Measurements from ENCODE around the gene RNF130.

The RNF130 gene, protein sequence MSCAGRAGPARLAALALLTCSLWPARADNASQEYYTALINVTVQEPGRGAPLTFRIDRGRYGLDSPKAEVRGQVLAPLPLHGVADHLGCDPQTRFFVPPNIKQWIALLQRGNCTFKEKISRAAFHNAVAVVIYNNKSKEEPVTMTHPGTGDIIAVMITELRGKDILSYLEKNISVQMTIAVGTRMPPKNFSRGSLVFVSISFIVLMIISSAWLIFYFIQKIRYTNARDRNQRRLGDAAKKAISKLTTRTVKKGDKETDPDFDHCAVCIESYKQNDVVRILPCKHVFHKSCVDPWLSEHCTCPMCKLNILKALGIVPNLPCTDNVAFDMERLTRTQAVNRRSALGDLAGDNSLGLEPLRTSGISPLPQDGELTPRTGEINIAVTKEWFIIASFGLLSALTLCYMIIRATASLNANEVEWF

DNA sequence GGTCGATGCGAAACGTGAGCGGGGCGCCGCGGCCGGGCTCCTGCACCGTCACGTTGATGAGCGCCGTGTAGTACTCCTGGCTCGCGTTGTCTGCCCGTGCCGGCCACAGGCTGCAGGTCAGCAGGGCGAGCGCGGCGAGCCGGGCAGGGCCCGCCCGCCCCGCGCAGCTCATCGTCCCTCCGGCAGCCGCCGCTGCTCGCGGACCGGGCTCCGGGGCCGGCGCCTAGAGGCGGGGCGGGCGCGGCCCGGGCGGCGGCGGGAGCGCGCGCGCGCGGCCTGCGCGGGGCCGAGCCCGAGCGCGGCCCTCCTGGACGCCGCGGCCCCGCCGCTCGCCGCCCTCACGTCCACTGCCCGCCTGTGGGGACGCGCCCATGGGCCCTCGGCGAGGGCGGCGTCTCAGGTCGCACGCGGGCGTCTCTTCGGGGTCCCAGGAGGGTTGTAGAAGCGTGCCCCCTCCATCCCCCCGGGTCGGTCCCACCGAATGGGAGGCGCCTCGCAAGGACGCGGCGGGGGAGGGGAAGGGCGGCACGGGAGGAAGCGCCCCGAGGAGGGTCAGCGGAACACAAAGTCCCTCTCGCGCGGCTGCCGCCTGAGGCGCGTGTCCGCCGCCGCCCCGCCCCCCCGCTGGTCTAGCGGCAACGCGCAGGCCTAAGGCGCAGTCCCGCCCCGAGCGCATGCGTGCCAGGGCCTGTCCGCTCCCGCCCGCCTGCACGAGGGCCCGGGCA is at the start of gene RNF130:
TSS of gene RNF130 (minus strand) at position 229 of the 725 bp plus-strand sequence. CDS start at position 172, 57 bp downstream.
- DNase-seq = peak; percentile 80

DNA sequence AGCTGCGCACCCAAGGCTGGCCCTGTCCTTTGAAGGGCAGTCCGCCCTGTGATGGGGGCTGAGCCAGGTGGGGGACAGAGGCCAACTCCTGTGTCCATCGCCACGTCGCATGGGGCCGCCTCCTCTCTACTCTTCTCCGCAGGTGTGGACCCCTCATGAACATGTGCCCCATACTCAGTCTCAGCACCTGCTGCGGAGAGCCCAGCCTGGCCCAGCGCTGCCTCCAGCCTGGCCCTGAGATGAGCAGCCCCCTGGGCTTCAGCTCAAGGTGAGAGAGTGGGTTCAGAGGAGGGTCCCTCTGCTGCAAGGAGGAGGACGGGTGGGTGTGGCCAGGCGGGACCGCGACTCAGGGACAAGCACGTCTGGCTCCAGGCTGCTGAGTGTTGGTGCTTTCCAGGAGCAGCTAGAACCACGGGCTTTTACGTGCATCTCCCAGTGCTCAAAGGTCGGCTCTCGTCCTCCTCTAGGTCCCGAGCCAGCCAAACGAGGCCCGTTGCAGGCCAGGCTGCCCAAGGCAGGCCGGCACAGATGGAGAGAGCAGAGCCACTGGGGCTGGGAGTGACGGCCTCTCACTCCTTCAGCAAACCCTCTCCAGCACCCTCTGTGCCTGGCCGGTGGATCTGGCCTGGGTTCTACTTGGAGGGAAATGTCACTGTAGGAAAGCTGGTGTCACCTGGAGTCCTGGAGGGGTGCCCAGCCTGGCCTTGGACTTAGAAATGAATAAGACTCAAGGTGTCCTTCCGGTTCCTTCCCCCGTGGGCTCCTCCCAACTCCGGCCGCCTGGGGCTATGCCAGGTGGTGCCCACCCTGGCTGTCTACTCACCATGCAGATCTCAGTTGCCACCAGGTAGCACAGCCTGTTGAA is 48.9 kb upstream of the RNF130 start:
- DNase-seq = no peak

DNA sequence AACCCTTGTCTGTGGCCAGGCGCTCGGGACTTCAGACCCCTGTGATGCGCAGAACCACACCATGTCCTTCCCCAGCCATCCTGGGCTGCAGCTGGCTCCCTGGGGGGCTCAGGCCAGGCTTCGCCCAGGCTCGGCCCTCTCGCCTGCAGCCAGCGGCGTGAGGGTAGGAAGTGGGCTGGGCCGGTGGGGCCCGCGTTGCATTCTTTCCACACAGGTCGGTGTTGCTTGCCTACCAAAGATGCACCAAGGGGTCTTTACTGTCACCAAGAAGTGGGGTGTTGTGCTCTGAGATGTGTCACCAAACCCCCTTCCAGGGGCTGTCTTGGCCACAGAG is 48.3 kb upstream of the RNF130 start:
- no peak for DNase-seq

DNA sequence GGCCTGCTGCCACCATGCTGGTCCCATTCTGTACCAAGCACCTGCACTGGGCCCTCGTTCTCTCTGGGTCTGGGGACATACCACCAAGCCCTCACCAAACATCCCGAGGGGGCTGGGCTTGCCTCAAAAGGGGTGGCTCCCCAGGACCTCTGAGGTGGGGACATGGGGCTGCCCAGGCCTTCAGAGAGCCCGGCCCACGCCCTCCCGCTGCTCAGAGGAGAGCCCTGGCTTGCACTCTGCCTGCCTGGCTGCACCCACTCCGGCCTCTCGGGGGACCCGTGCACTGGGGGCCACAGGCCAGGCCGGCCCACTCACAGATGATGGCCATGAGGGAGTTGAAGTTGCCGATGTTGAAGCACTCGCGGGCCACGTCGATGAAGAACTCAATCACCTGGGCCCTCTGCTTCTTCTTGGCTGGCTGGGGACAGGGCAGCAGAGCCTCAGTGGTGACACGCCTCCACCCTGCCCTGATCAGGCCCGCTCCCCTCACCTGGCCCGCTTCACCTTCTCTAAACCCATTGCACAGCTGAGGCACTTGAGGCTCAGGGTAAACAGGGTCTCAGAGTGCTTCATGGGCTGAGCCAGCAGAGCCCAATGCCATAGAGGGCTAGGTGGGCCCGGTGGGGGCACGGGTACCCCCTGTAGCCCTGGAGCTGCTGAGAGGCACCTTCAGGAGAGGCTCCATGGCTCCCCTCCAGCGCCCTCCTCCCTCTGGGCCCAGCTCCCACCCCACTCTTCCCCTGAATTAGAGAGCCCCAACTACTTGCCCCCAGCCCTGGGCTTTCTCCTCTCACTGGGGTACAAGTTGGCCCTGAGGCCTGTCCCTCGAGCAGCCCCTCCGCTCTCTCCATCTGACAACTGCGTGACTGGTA is 47.7 kb upstream of the RNF130 start:
- no peak for DNase-seq

DNA sequence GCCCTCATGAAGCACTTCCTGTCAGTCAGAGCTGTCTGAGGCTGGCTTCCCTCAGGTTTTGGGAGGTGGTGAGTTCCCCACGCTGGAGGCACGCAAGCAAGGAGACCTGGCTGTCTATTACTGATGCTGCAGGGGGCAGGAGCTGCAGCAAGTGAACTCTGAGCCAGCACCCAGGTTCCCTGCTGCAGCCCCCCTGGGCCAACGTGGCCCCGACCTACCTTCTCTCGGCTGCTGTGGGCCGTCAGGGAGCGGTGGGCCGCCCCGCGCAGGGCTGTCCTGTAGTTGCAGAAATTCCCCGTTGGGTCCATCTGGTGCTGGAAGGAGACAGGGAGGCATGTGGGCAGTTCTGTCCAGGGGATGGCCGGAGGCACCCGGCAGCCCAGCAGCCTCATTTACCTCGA is 46.8 kb upstream of the RNF130 start:
- DNase-seq = no peak

DNA sequence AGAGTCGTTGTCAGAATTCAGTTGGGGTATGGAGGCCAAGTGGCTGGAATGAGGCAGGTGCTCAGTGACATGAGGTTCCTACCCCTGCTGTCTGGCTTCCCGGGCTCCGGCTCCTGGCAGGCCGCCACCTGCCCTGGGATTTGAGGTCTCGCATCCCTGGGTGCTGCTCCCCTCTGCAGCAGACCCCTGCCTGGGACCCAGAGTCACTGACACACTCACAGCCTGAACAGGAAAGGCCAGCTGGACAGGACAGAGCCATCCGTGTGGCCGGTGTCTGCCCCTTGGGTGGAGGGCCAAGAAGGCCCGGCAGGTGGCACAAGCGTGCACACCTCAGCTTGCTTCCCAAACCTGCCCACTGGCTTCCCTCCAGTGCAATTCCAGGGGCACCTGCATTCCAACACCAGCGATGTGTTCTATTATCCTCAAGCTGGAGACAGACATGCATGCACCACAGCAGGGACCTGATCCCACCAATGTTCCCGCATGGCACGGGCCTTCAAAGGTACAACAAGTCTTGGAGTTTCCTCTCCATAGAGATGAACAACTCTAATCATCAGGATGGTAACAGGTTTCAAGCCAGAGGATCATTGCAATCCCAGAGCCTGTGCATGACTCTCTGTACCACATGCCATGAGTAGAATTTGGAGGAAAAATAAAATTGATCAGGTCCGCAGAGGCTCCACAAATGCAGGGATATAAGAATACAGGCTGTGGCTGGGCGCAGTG is 45.6 kb upstream of the RNF130 start:
- DNase-seq = no peak

DNA sequence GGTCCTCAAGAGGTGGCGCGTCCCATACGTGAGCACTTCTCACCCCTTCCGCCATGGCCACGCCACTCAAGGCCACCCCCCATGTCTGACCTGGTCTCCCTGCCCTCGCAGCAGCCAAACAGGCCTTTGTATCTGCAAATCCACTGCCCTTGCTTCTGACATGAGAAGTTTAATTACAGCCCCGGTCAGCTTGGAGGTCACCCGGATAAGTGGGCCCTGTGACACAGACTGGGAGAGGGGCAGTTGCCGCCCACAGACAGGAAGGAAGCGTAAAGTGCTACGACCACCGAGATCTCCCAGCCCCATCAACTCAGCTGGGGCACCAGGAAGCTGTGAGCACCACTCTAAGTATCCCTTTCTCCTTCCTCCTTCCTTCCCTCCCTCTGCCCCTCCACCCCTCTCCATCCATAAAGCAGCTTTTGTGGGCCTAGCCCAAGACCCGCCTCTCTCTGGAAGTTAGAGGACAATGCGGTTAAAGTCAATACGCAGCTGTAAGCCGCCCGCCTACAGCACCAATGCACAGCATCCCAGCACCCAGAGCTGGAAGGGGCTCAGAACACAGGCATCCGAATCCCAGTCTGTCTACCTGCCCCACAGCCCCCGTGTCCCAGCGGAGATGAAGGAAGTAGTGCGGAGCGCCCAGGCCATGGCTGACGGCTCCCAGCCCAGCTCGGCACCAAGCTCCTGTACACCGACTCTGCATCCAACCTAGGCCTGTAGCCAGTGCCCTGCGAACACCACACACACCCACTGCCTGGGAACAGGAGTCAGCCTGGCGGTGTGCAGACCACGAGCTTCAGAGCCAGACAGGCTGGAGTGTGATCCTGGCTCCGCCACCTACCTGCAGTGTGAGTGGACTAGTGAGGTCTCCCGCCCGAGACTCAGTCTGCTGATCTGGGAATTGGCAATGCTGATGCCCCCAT is 44.8 kb upstream of the RNF130 start:
- no peak for DNase-seq

DNA sequence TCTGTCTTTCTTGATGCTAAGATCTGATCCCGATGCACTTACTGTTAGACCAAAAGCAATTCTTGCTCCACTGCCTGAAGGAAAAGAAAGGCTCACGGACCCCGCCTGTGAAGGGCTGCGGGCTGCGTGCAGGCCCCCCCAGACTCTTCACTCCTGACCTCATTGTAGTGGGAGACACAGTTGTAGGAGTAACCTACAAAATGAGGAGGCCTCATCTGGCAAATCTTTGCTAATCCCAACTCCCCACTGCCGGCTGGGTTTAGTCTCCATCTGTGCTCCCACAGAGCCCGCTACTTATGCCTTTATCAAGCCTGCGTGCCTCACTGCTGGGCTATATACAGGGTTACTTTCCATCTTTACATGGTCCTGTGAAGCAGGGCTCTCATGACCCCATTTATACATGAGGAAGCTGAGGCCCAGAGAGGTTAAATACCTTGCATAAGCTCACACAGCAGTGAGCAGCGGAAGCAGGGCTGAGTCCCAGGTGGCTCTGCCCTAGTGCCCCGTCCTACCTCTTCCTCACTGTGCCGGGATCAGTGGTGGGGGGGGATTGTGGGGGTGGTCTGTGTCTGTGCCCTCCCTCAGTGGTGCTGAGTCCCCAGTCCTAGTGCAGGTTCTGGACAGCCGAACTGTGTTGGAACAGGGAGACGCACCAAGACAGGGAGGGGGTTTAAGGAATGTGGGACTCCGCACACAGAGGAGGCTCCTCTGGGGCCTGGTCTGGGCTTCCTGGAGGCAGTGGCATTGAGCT is 43.9 kb upstream of the RNF130 start:
- DNase-seq = no peak

DNA sequence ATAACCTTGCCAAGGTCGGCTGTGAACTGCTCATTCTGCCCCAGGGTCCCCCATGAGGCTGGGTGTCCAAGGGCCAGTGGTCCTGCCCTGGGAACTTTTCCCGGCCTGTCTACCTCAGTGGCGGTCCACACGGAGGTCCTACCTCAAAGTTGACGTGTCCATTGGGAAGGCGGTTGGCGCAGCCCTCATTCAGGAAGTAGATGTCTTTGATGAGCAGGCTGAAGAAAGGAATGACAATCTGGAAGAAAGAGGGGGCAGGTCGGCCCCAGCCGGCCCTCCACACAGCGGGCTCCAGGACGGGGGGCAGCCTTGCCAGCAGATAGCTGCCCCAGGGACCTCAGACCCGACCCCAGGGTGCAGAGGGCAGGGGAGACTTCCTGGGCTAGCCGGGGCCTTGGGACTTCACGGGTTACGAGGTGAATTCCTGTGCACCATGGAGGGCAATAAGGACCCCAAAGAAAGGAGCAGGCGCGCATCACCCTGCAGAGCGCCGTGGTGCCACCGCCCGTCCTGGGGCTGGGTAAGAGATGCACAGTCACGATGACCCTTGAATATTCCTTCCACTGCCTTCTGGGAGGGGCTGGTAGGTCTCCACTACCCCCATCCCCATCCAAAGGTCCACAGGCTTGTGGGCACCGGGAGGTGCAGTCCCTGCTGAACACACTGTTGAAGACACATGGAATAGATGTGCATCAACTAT is 42.9 kb upstream of the RNF130 start:
- no peak for DNase-seq

DNA sequence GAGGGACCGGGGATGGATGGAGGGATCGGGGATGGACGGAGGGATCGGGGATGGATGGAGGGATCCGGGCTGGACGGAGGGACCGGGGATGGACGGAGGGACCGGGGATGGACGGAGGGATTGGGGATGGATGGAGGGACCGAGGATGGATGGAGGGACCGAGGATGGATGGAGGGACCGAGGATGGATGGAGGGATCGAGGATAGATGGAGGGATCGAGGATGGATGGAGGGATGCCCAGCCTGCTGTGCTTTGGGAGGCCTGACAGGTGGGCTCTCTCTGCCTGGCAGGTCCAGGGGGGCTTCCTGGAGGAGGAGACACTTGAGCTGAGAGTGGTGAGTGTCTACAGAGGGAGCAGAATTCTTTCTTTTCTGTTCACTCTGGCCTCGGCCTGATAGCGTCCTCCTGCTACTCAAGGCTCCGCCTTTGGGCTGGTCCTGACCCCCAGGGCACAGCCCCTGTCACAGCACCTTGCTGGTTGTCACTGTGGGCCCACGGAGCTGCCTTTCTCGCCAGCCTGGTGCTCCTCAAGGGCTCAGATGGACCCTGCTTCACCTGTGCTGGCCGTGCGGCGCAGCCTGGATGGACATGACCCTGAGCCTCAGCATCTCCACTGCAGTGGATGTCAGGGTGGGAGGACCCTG is 42.2 kb upstream of the RNF130 start:
- DNase-seq = no peak

DNA sequence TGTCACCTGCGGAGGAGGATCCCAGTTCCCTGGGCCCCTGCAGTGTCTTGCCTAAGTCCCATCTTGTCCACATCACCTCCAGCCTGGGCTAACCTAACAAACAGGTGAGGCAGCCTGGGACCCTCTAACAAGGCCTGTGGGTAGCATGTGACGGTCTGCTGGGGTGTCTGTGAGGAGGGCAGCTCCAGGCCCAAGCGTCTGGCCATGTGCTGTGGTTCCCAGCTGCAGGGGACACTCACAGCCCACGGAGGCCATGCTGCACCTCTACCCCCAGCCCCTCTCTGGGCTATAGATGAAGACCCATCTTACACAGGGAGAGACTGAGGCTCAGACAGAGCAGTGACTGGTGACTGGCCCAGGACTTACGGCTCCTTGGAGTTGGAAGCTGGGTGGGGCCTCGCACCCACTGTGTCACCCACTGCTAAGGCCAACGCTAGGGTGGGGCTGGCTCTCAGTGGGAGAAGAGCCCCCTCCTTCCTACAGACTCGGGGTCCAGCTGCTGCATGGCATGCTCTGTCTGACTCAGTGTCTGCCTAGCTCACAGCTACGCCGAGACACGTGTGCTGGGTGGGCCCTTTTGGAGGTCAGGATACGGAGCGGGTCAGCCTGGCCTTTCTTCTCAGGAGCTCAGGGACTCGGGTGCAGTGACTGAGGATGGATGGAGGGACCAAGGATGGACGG is 40.8 kb upstream of the RNF130 start:
- DNase-seq = no peak

DNA sequence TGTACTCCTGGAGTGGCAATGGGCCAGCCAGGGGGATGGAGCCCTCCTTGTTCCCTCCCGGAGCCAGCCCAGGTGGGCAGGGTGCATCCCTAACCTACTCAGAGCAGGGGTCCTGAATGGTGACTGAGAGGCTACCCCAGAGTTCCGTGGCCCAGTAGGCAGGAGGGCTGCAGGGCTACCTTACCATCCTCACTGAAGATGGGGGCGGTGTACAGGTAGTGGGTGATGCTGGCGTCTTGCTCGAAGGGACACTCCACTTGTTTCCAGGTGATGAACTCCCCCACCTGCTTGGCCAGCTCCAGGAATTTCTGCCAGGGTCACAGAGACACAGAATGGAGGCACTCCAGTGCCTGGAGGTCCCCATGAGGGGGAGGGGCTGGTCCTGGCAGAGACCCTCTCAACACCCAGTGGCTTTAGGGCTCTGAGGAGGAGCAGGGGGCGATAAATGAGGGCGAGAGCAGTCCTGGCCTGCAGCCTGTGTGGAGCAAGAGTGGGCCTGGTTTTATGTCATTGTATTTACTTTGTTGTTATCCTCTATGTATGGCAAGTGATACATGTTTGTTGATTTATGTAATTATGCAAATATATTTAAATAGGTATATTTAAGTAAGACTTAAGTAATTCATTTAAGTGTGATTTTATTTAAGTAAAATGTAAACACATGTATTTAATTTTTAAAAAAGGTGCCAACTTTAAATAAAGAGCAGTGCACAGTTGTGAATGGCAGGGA is 39.9 kb upstream of the RNF130 start:
- no peak for DNase-seq

DNA sequence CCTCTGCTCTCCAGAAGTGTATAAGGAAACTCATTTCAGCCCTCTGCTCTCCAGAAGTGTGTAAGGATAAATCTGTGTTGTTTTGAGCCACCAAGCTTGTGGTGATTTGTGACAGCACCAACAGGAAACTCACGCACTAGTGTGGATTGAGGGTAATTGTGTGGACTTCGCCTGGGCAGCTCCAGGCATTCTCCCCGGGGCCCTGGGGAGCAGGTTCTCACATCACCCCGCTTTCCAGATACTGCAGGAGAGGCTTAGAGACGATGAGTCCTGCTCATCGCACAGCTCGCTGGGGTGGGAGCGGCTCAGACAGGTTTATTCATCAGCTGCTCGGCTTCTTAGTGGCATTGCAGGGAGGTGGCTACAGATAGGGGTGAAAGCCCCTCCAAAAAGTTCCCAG is 38.4 kb upstream of the RNF130 start:
- no peak for DNase-seq

DNA sequence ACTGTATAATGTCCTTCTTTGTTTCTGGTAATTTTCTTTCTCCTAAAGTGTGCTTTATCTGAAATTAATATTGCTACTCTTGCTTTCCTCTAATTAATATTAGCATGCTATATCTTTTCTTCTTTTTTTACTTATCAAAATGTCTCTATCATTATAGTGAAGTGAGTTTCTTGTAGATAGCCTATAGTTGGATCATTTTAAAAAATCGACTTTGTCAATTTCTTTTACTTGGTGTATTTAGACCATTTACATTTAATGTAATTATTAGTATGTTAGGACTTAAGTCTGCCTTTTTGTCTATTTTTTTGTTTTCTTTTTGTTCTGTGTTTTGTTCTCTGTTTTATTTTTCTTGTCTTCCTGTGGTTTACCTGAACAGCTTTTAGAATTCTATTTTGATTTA is 35.4 kb upstream of the RNF130 start:
- no peak for DNase-seq

DNA sequence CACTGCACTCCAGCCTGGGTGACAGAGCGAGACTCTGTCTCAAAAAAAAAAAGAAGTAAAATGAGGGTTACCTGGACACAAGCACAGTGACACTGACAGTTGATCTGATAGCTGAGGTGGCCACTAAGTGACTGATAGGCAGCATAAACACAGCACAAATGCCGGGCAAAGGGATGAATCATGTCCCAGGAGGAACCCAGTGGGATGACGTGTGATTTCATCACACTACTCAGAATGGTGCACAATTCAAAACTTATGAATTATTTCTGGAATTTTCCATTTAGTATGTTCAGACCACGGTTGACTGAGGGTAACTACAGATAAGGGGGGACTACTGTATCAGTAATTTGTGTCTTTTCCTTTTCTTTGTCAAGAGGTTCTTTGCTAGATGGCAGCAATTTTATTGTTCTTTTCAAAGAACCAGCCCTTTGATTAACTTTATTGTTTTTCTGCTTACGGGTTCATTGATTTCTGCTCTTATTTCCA is 34.3 kb upstream of the RNF130 start:
- DNase-seq = no peak

DNA sequence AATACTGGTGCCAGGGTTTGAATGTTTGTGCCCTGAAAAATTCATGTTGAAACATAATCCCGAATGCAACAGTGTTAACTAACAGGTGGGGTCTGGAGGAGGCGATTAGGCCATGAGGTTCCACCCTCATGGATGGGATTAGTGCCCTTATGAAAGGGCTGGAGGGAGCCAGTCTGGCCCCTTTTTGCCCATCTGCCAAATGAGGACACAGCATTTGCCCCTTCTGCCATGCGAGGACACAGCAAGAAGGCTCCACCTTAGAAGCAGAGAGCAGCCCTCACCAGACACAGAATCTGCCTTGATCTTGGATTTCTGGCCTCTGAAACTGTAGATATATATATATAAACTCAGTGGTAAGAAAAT is 32.6 kb upstream of the RNF130 start:
- DNase-seq = no peak

DNA sequence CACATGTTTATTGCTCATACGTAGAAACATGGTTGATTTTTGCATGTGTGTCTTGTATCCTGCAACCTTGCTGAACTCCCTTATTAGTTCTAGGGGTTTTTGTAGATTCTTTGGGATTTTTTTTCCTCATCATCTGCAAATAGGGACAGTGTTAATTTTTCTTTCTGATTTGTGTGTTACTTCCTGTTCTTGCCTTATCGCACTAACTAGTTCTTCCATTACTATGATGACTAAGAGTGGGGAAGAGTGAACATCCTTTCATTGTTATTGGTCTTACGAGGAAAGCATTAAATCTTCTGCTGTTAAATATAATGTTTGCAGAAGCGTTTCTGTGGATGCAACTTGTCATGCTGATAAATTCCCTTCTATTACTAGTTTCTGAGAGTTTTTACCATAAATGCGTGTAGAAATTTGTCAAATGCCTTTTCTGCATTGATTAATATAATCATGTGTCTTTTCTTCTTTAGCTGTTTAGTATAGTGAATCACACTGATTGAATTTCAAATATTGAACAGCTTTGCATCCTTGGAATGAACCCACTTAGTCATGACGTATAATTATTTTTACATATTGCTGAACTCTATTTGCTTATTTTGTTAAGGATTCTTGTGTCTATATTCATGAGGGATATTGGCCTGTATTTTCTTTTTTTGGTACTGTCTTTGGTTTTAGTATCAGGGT is 32.1 kb upstream of the RNF130 start:
- no peak for DNase-seq

All from Kasumi-1 (cell line).